CD8-positive, alpha-beta memory T cell (primary cell): ENCODE results near the gene SLC25A21. TPM values are rescaled to one million over a fixed set of nuclear protein-coding genes. Genes with fewer than 3 reads are reported as not detected.

Experiments used
- CTCF ChIA-PET: fragments of 350-600 bp; sonication (Branson Sonifier 250); formaldehyde crosslinking; loops from one replicate; lab custom pipeline; 2021; ENCODE audit warnings: antibody characterized with exemption; lab: Charles Lee
- POLR2A ChIA-PET: fragments of 350-600 bp; sonication (Branson Sonifier 250); formaldehyde crosslinking; loops from one replicate; lab custom pipeline; 2021; ENCODE audit warnings: antibody characterized with exemption; lab: Charles Lee
- DNase-seq, 5 donors: peaks; one replicate each; pipeline versions ENCODE4 v3.0.0 to v3.0.0-alpha.2; 2020 to 2022; ENCODE audit warnings: mixed read lengths in 1 of 5
- H3K27ac ChIP-seq: one replicate; pipeline ENCODE4 v1.7.0; 2013; ENCODE audit warnings: low read depth, mild to moderate bottlenecking, low read length, moderate library complexity
- H3K27me3 ChIP-seq: 2 replicates; pipeline ENCODE4 v1.7.0; 2013; ENCODE audit warnings: low read length, mild to moderate bottlenecking; ENCODE audit not compliant: insufficient read depth, poor library complexity, severe bottlenecking
- H3K36me3 ChIP-seq: 2 replicates; pipeline ENCODE4 v1.7.0; 2013; ENCODE audit warnings: mild to moderate bottlenecking, low read length, moderate library complexity; ENCODE audit not compliant: insufficient read depth
- H3K4me1 ChIP-seq: 2 replicates; pipeline ENCODE4 v1.7.0; 2013; ENCODE audit warnings: mild to moderate bottlenecking, low read length, moderate library complexity; ENCODE audit not compliant: insufficient read depth
- H3K4me3 ChIP-seq: 2 replicates; pipeline ENCODE4 v1.7.0; 2013; ENCODE audit warnings: mild to moderate bottlenecking, low read length
- H3K9me3 ChIP-seq: 2 replicates; pipeline ENCODE4 v1.7.0; 2013; ENCODE audit warnings: mild to moderate bottlenecking, low read length
- H3K27ac Mint-ChIP-seq, 8 donors: one replicate each; pipeline ENCODE4 v1.8.0; 2020 to 2021; ENCODE audit warnings: mixed read lengths in 8 of 8, mild to moderate bottlenecking in 6 of 8, inconsistent platforms in 3 of 8, moderate library complexity in 3 of 8
- H3K27me3 Mint-ChIP-seq, 2 donors: one replicate each; pipeline ENCODE4 v1.8.0; 2020 to 2021; ENCODE audit warnings: mixed read lengths in 2 of 2, mild to moderate bottlenecking in 1 of 2, moderate library complexity in 1 of 2
- H3K36me3 Mint-ChIP-seq, 3 donors: one replicate each; pipeline ENCODE4 v1.8.0; 2020 to 2021; ENCODE audit warnings: mixed read lengths in 3 of 3, inconsistent platforms in 1 of 3, mild to moderate bottlenecking in 1 of 3
- H3K4me1 Mint-ChIP-seq, 3 donors: one replicate each; pipeline ENCODE4 v1.8.0; 2020 to 2021; ENCODE audit warnings: mixed read lengths in 3 of 3, inconsistent platforms in 1 of 3, mild to moderate bottlenecking in 1 of 3
- H3K4me3 Mint-ChIP-seq, 7 donors: one replicate each; pipeline ENCODE4 v1.8.0; 2020 to 2021; ENCODE audit warnings: mixed read lengths in 7 of 7, mild to moderate bottlenecking in 6 of 7, moderate library complexity in 4 of 7, inconsistent platforms in 2 of 7
- H3K9me3 Mint-ChIP-seq, 5 donors: one replicate each; pipeline ENCODE4 v1.8.0; 2020 to 2022; ENCODE audit warnings: mixed read lengths in 5 of 5, mild to moderate bottlenecking in 3 of 5, moderate library complexity in 2 of 5, inconsistent platforms in 1 of 5
- polyA plus RNA-seq: library from polyadenylated mRNA; unstranded; fragments of 300-500 nt; fragmentation: Illumina TruSeq; gene quantifications from one replicate; pipeline ENCODE4 v1.2.3, GENCODE V29; 2021
- total RNA-seq, 2 experiments: library from RNA; stranded (reverse); gene quantifications; one replicate each; pipeline ENCODE4 v1.2.3, GENCODE V29; 2021

Gene SLC25A21
- total and polyA plus RNA-seq, 3 experiments from 2014 or later, result not detected

GRCh38 chr14:36974985-36975384 lies 197.4 kb downstream of the SLC25A21 start:
- Mint-ChIP-seq H3K4me1 (no peaks in the 10 kb centered on the region), H3K36me3 (no peaks in the 10 kb centered on the region), H3K9me3 (peaks cover 3 to 7% (median 4%) of the 10 kb centered on the region in 5 donors), H3K27me3 (no peaks in the 10 kb centered on the region), H3K4me3 (no peak overlapping the region), H3K27ac (no peak overlapping the region)
- Histone ChIP-seq H3K27me3 (no peaks in the 10 kb centered on the region), H3K36me3 (no peaks in the 10 kb centered on the region), H3K4me1 (no peaks in the 10 kb centered on the region), H3K4me3 (no peak overlapping the region), H3K27ac (no peak overlapping the region), H3K9me3 (no peaks in the 10 kb centered on the region)
- POLR2A ChIA-PET, result no interaction called here
- CTCF ChIA-PET, result no interaction called here
- DNase-seq, result no peak

GRCh38 chr14:36973806-36974442 lies 198.5 kb downstream of the SLC25A21 start:
- H3K4me1 Mint-ChIP-seq, result no peaks in the 10 kb centered on the region
- Histone ChIP-seq H3K27me3 (no peaks in the 10 kb centered on the region), H3K4me1 (no peaks in the 10 kb centered on the region), H3K4me3 (no peak overlapping the region), H3K27ac (no peak overlapping the region), H3K9me3 (no peaks in the 10 kb centered on the region), H3K36me3 (no peaks in the 10 kb centered on the region)
- ChIA-PET POLR2A (no interaction called here), CTCF (no interaction called here)
- no peak overlapping the region for H3K27ac Mint-ChIP-seq
- H3K36me3 Mint-ChIP-seq, result no peaks in the 10 kb centered on the region
- no peaks in the 10 kb centered on the region for H3K27me3 Mint-ChIP-seq
- no peak overlapping the region for H3K4me3 Mint-ChIP-seq
- peaks cover 2 to 7% (median 3%) of the 10 kb centered on the region in 5 donors for H3K9me3 Mint-ChIP-seq
- no peak for DNase-seq

- Histone ChIP-seq H3K36me3 (no peaks in the 10 kb centered on the region), H3K4me1 (no peaks in the 10 kb centered on the region), H3K27me3 (no peaks in the 10 kb centered on the region), H3K9me3 (no peaks in the 10 kb centered on the region), H3K27ac (no peak overlapping the region), H3K4me3 (no peak overlapping the region)
- H3K27me3 Mint-ChIP-seq, result no peaks in the 10 kb centered on the region
- no peak for DNase-seq
- ChIA-PET CTCF (no interaction called here), POLR2A (no interaction called here)
- H3K4me1 Mint-ChIP-seq, result no peaks in the 10 kb centered on the region
- H3K36me3 Mint-ChIP-seq, result no peaks in the 10 kb centered on the region
- H3K27ac Mint-ChIP-seq, result no peak overlapping the region
- no peak overlapping the region for H3K4me3 Mint-ChIP-seq
- H3K9me3 Mint-ChIP-seq, result peaks cover 2 to 8% (median 5%) of the 10 kb centered on the region in 5 donors
These were observed 201.0 kb downstream of the SLC25A21 start for GRCh38 chr14:36971263-36971855.

- Histone ChIP-seq H3K27me3 (no peaks in the 10 kb centered on the region), H3K27ac (no peak overlapping the region), H3K9me3 (no peaks in the 10 kb centered on the region), H3K4me1 (no peaks in the 10 kb centered on the region), H3K36me3 (no peaks in the 10 kb centered on the region), H3K4me3 (no peak overlapping the region)
- no peaks in the 10 kb centered on the region for H3K4me1 Mint-ChIP-seq
- POLR2A ChIA-PET, result no interaction called here
- peaks cover 0 to 6% (median 2%) of the 10 kb centered on the region in 5 donors for H3K9me3 Mint-ChIP-seq
- no peak overlapping the region for H3K4me3 Mint-ChIP-seq
- DNase-seq, result no peak
- H3K27me3 Mint-ChIP-seq, result no peaks in the 10 kb centered on the region
- H3K36me3 Mint-ChIP-seq, result no peaks in the 10 kb centered on the region
- H3K27ac Mint-ChIP-seq, result no peak overlapping the region
- CTCF ChIA-PET, result no interaction called here
These were observed 204.4 kb downstream of the SLC25A21 start for GRCh38 chr14:36967892-36968555.

GRCh38 chr14:36955967-36956366 lies 216.4 kb downstream of the SLC25A21 start:
- Histone ChIP-seq H3K27me3 (no peaks in the 10 kb centered on the region), H3K27ac (no peak overlapping the region), H3K4me3 (no peak overlapping the region), H3K4me1 (no peaks in the 10 kb centered on the region), H3K36me3 (no peaks in the 10 kb centered on the region), H3K9me3 (no peaks in the 10 kb centered on the region)
- DNase-seq, result no peak
- Mint-ChIP-seq H3K4me3 (no peak overlapping the region), H3K4me1 (no peaks in the 10 kb centered on the region), H3K36me3 (no peaks in the 10 kb centered on the region), H3K27ac (no peak overlapping the region), H3K27me3 (no peaks in the 10 kb centered on the region), H3K9me3 (peaks cover 0 to 17% (median 0%) of the 10 kb centered on the region in 5 donors)
- POLR2A ChIA-PET, result no interaction called here
- CTCF ChIA-PET, result no interaction called here

DNA sequence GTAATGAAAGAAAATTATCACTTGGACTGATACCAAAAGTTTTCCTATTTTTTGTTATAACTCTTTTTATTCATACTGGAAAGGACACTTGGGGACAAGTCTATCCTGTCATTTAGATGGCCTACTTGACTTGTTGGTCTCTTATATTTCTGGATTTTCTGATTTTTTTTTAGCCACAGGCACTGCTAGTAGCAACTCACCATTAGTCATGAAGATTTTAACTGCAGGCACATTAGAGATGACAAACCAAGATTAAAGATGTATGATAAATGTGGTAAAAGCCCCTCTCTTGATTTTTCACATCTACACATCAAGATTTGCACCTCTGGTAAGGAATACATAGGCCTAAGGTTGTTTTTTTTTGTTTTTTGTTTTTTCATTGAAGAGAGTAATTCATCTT lies 217.0 kb downstream of the SLC25A21 start:
- Mint-ChIP-seq H3K4me3 (no peak overlapping the region), H3K27ac (no peak overlapping the region), H3K4me1 (no peaks in the 10 kb centered on the region), H3K36me3 (no peaks in the 10 kb centered on the region), H3K9me3 (peaks cover 0 to 15% (median 0%) of the 10 kb centered on the region in 5 donors), H3K27me3 (no peaks in the 10 kb centered on the region)
- Histone ChIP-seq H3K36me3 (no peaks in the 10 kb centered on the region), H3K4me3 (no peak overlapping the region), H3K4me1 (no peaks in the 10 kb centered on the region), H3K27me3 (no peaks in the 10 kb centered on the region), H3K9me3 (no peaks in the 10 kb centered on the region), H3K27ac (no peak overlapping the region)
- ChIA-PET POLR2A (no interaction called here), CTCF (no interaction called here)
- no peak for DNase-seq

GRCh38 chr14:36952689-36953088 lies 219.7 kb downstream of the SLC25A21 start:
- H3K36me3 ChIP-seq, result no peaks in the 10 kb centered on the region
- H3K27ac ChIP-seq, result no peak overlapping the region
- Mint-ChIP-seq H3K9me3 (peaks cover 0 to 12% (median 0%) of the 10 kb centered on the region in 5 donors), H3K27ac (no peak overlapping the region), H3K4me1 (no peaks in the 10 kb centered on the region), H3K27me3 (no peaks in the 10 kb centered on the region), H3K36me3 (no peaks in the 10 kb centered on the region), H3K4me3 (no peak overlapping the region)
- DNase-seq, result no peak
- H3K9me3 ChIP-seq, result no peaks in the 10 kb centered on the region
- CTCF ChIA-PET, result no interaction called here
- H3K4me3 ChIP-seq, result no peak overlapping the region
- POLR2A ChIA-PET, result no interaction called here
- no peaks in the 10 kb centered on the region for H3K4me1 ChIP-seq
- no peaks in the 10 kb centered on the region for H3K27me3 ChIP-seq

DNA sequence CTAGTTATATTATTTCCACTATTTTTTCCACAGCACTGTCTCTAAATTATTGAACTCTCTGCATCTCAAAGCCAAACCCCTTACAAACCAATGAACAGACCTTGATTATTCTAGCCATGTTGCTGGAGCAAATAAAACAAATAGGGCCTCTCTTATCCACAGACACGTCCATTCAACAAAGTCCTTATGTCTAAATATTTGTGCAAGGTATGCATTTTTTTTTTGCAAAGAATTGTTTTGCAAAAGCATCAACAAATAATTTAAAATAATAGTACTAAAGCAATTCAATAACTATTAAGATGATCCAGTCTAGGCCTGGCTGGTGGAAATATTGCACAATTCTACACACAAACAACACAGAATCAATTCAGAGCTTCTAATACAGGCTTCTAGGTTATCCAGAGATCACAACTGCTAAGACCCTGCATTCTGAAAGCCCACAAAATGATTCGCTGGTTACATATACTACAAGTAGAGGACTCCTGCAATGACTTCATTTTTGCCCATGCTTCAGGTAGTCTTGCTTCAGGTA lies 221.0 kb downstream of the SLC25A21 start:
- Mint-ChIP-seq H3K36me3 (no peaks in the 10 kb centered on the region), H3K9me3 (peaks cover 0 to 10% (median 0%) of the 10 kb centered on the region in 5 donors), H3K27me3 (no peaks in the 10 kb centered on the region), H3K4me1 (no peaks in the 10 kb centered on the region), H3K4me3 (no peak overlapping the region), H3K27ac (no peak overlapping the region)
- ChIA-PET CTCF (interaction anchor here (1.5 kb wide), 1 partner anchor 8 kb away, joined by 3 read pairs; no protein-coding TSS in a partner anchor), POLR2A (no interaction called here)
- Histone ChIP-seq H3K36me3 (no peaks in the 10 kb centered on the region), H3K27me3 (no peaks in the 10 kb centered on the region), H3K9me3 (no peaks in the 10 kb centered on the region), H3K27ac (no peak overlapping the region), H3K4me3 (no peak overlapping the region), H3K4me1 (no peaks in the 10 kb centered on the region)
- no peak for DNase-seq
